ENCODE data around the gene CLNK.
"Not testable (repeated sequence)": the region's sequence is repeated elsewhere in the genome, so short reads cannot be mapped to it uniquely, and the experiment has no call there.

CLNK gene

GRCh38 chr4:10577508-10578426 is 106.8 kb downstream of the CLNK start:
- DNase-seq (ENCODE audit: low read depth in 2 of 2) = no peak

GRCh38 chr4:10577018-10577417 is 107.5 kb downstream of the CLNK start:
- no peak for DNase-seq (ENCODE audit: low read depth in 2 of 2)

GRCh38 chr4:10576236-10576635 is 108.3 kb downstream of the CLNK start:
- no peak for DNase-seq (ENCODE audit: low read depth in 2 of 2)

GRCh38 chr4:10575414-10575813 is 109.2 kb downstream of the CLNK start:
- no peak for DNase-seq (ENCODE audit: low read depth in 2 of 2)

- not testable (repeated sequence) for DNase-seq (ENCODE audit: low read depth in 2 of 2)
These were observed 110.0 kb downstream of the CLNK start for GRCh38 chr4:10574553-10574952.

GRCh38 chr4:10571909-10572308 is 112.7 kb downstream of the CLNK start:
- no peak for DNase-seq (ENCODE audit: low read depth in 2 of 2)

- no peak for DNase-seq (ENCODE audit: low read depth in 2 of 2)
These were observed 115.1 kb downstream of the CLNK start for GRCh38 chr4:10569491-10569890.

- DNase-seq (ENCODE audit: low read depth in 2 of 2) = no peak
These were observed 116.8 kb downstream of the CLNK start for GRCh38 chr4:10567766-10568165.

- DNase-seq (ENCODE audit: low read depth in 2 of 2) = no peak
These were observed 119.3 kb downstream of the CLNK start for GRCh38 chr4:10565166-10565780.

GRCh38 chr4:10554694-10555093 is 129.9 kb downstream of the CLNK start:
- peak in 1 of 2 donors; percentile 26 for DNase-seq (ENCODE audit: low read depth in 2 of 2)

GRCh38 chr4:10554121-10554520 is 130.4 kb downstream of the CLNK start:
- no peak for DNase-seq (ENCODE audit: low read depth in 2 of 2)

GRCh38 chr4:10552591-10553280 is 131.8 kb downstream of the CLNK start:
- no peak for DNase-seq (ENCODE audit: low read depth in 2 of 2)

- no peak for DNase-seq (ENCODE audit: low read depth in 2 of 2)
These were observed 148.7 kb downstream of the CLNK start for GRCh38 chr4:10535912-10536311.

- no peak for DNase-seq (ENCODE audit: low read depth in 2 of 2)
These were observed 149.7 kb downstream of the CLNK start for GRCh38 chr4:10534820-10535219.

GRCh38 chr4:10532155-10532554 is 152.4 kb downstream of the CLNK start:
- DNase-seq (ENCODE audit: low read depth in 2 of 2) = no peak

- DNase-seq (ENCODE audit: low read depth in 2 of 2) = no peak
These were observed 154.3 kb downstream of the CLNK start for GRCh38 chr4:10530137-10530786.

GRCh38 chr4:10529291-10530136 is 155.1 kb downstream of the CLNK start:
- no peak for DNase-seq (ENCODE audit: low read depth in 2 of 2)

- DNase-seq (ENCODE audit: low read depth in 2 of 2) = no peak
These were observed 157.1 kb downstream of the CLNK start for GRCh38 chr4:10527438-10527837.

GRCh38 chr4:10526429-10527222 is 157.9 kb downstream of the CLNK start:
- DNase-seq (ENCODE audit: low read depth in 2 of 2) = no peak

GRCh38 chr4:10524196-10524833 is 160.3 kb downstream of the CLNK start:
- no peak for DNase-seq (ENCODE audit: low read depth in 2 of 2)

Data from stimulated activated CD4-positive, alpha-beta T cell treated with anti-CD3 and anti-CD28 coated beads, Interleukin-15, amount 100 ng/mL, for 48 hours (primary cell).